Activated B cell treated with CpG ODN at 0.5 μM for 24 hours (primary cell): ENCODE measurements around the gene TCF12. TPM values are rescaled to one million over a fixed set of nuclear protein-coding genes. Genes with fewer than 3 reads are reported as not detected.

ENCODE experiments used
- ATAC-seq: fragments of 200-7000 bp; cut with Tn5 transposase; one replicate; pipeline ENCODE4 v1.10.0; 2021; ENCODE audit warnings: low read depth, mild to moderate bottlenecking, moderate library complexity
- CTCF ChIA-PET: fragments of 350-600 bp; sonication (Branson Sonifier 250); formaldehyde crosslinking; loops from one replicate; lab custom pipeline; 2021; ENCODE audit warnings: antibody characterized with exemption; lab: Charles Lee
- POLR2A ChIA-PET: fragments of 350-600 bp; sonication (Branson Sonifier 250); formaldehyde crosslinking; loops from one replicate; lab custom pipeline; 2021; ENCODE audit warnings: antibody characterized with exemption; lab: Charles Lee
- DNase-seq: peaks from one replicate; pipeline ENCODE4 v3.0.0; 2022
- H3K27ac Mint-ChIP-seq: one replicate; pipeline ENCODE4 v1.8.0; 2020; ENCODE audit warnings: mixed read lengths
- H3K27me3 Mint-ChIP-seq: one replicate; pipeline ENCODE4 v1.8.0; 2021; ENCODE audit warnings: mixed read lengths
- H3K36me3 Mint-ChIP-seq: one replicate; pipeline ENCODE4 v1.8.0; 2021; ENCODE audit warnings: low read depth, mixed read lengths
- H3K4me1 Mint-ChIP-seq: one replicate; pipeline ENCODE4 v1.8.0; 2021; ENCODE audit warnings: mixed read lengths
- H3K4me3 Mint-ChIP-seq: one replicate; pipeline ENCODE4 v1.8.0; 2020; ENCODE audit warnings: mild to moderate bottlenecking, mixed read lengths
- H3K9me3 Mint-ChIP-seq: one replicate; pipeline ENCODE4 v1.8.0; 2020; ENCODE audit warnings: mixed read lengths
- CTCF ChIP-seq: fragments of 200-600 bp; IDR thresholded peaks from one replicate; pipeline ENCODE4 v1.8.0; 2022; ENCODE audit warnings: antibody characterized with exemption, mild to moderate bottlenecking
- intact Hi-C: fragments of 100-400 bp; cut with micrococcal nuclease; formaldehyde crosslinking; loops from one replicate; pipeline ENCODE4 v1.15.1; 2024
- total RNA-seq: library from RNA; stranded (reverse); gene quantifications from 2 replicates; pipeline ENCODE4 v1.2.3, GENCODE V29; 2022

TCF12 gene
- total RNA-seq, 1 donor from 2014 or later, result 119 TPM

- H3K27me3 Mint-ChIP-seq, result no peaks in the 10 kb centered on the region
- H3K36me3 Mint-ChIP-seq, result peaks cover 3% of the 10 kb centered on the region
These were observed 115.4 kb downstream of the TCF12 start for GRCh38 chr15:57033715-57034439.

GRCh38 chr15:57034613-57035012, 116.2 kb downstream of the TCF12 start:
- peaks cover 62% of the 10 kb centered on the region for H3K4me1 Mint-ChIP-seq
- ChIA-PET CTCF (no interaction called here), POLR2A (no interaction called here)
- no peak overlapping the region for H3K27ac Mint-ChIP-seq
- no peaks in the 10 kb centered on the region for H3K27me3 Mint-ChIP-seq
- peaks cover 3% of the 10 kb centered on the region for H3K9me3 Mint-ChIP-seq
- no peak for TF ChIP-seq CTCF
- intact Hi-C loops, result loop anchor here (5.0 kb wide), 1 partner anchor 117 kb away; the partner anchor contains the start of gene TCF12
- H3K4me3 Mint-ChIP-seq, result no peak overlapping the region
- ATAC-seq (no peak), DNase-seq (no peak)
- H3K36me3 Mint-ChIP-seq, result peaks cover 3% of the 10 kb centered on the region

More at GRCh38 chr15:57033715-57034439, 115.4 kb downstream of the TCF12 start:
- ChIA-PET CTCF (interaction anchor here (0.6 kb wide), 1 partner anchor 59 kb away, joined by 3 read pairs; no protein-coding TSS in a partner anchor), POLR2A (interaction anchor here (0.6 kb wide), 1 partner anchor 9 kb away, joined by 3 read pairs; no protein-coding TSS in a partner anchor)
- peaks cover 3% of the 10 kb centered on the region for H3K9me3 Mint-ChIP-seq
- intact Hi-C loops, result no loop called here
- no peak for DNase-seq
- peaks cover 56% of the 10 kb centered on the region for H3K4me1 Mint-ChIP-seq
- no peak for ATAC-seq
- H3K4me3 Mint-ChIP-seq, result no peak overlapping the region
- no peak overlapping the region for H3K27ac Mint-ChIP-seq
- TF ChIP-seq CTCF, result no peak

- no peak for DNase-seq
- POLR2A ChIA-PET, result no interaction called here
- CTCF ChIA-PET, result interaction anchor here (0.7 kb wide), 1 partner anchor 10 kb away, joined by 3 read pairs; no protein-coding TSS in a partner anchor
- intact Hi-C loops, result loop anchor here (5.0 kb wide), 1 partner anchor 118 kb away; the partner anchor contains the start of gene TCF12
- TF ChIP-seq CTCF, result no peak
- H3K36me3 Mint-ChIP-seq, result peaks cover 3% of the 10 kb centered on the region
- H3K27ac Mint-ChIP-seq, result no peak overlapping the region
- peaks cover 3% of the 10 kb centered on the region for H3K9me3 Mint-ChIP-seq
- H3K27me3 Mint-ChIP-seq, result no peaks in the 10 kb centered on the region
- H3K4me3 Mint-ChIP-seq, result no peak overlapping the region
- no peak for ATAC-seq
- H3K4me1 Mint-ChIP-seq, result peaks cover 68% of the 10 kb centered on the region
These were observed 117.2 kb downstream of the TCF12 start for GRCh38 chr15:57035664-57036063.

GRCh38 chr15:57036352-57036751, 117.9 kb downstream of the TCF12 start:
- no peak for TF ChIP-seq CTCF
- CTCF ChIA-PET, result no interaction called here
- peaks cover 3% of the 10 kb centered on the region for H3K9me3 Mint-ChIP-seq
- DNase-seq (no peak), ATAC-seq (no peak)
- POLR2A ChIA-PET, result no interaction called here
- H3K27me3 Mint-ChIP-seq, result no peaks in the 10 kb centered on the region
- peaks cover 63% of the 10 kb centered on the region for H3K4me1 Mint-ChIP-seq
- H3K36me3 Mint-ChIP-seq, result peaks cover 3% of the 10 kb centered on the region
- H3K4me3 Mint-ChIP-seq, result no peak overlapping the region
- intact Hi-C loops, result loop anchor here (5.0 kb wide), 1 partner anchor 119 kb away; the partner anchor contains the start of gene TCF12
- no peak overlapping the region for H3K27ac Mint-ChIP-seq

GRCh38 chr15:57037548-57037947, 119.1 kb downstream of the TCF12 start:
- DNase-seq, result no peak
- peaks cover 54% of the 10 kb centered on the region for H3K4me1 Mint-ChIP-seq
- ChIA-PET POLR2A (interaction anchor here (0.5 kb wide), 1 partner anchor 30 kb away, joined by 5 read pairs; no protein-coding TSS in a partner anchor), CTCF (no interaction called here)
- H3K4me3 Mint-ChIP-seq, result no peak overlapping the region
- no peaks in the 10 kb centered on the region for H3K27me3 Mint-ChIP-seq
- H3K36me3 Mint-ChIP-seq, result peaks cover 3% of the 10 kb centered on the region
- peaks cover 3% of the 10 kb centered on the region for H3K9me3 Mint-ChIP-seq
- no peak for TF ChIP-seq CTCF
- H3K27ac Mint-ChIP-seq, result no peak overlapping the region
- intact Hi-C loops, result loop anchor here (5.0 kb wide), 1 partner anchor 120 kb away; the partner anchor contains the start of gene TCF12
- no peak for ATAC-seq
